HG02571 (cell line): ENCODE measurements around the gene NT5DC3.

ENCODE experiments used
- ATAC-seq: cut with Tn5 transposase; IDR thresholded peaks from one replicate; pipeline ENCODE4 v1.9.1; 2021; ENCODE audit warnings: mild to moderate bottlenecking, moderate library complexity; ENCODE audit not compliant: unreplicated experiment

NT5DC3 gene

GRCh38 chr12:103756443-103756842, 84.6 kb downstream of the NT5DC3 start:
- no peak for ATAC-seq

- ATAC-seq: no peak
Measured at GRCh38 chr12:103755425-103755824, 85.6 kb downstream of the NT5DC3 start.

GRCh38 chr12:103751600-103751999, 89.4 kb downstream of the NT5DC3 start:
- ATAC-seq: no peak

GRCh38 chr12:103751171-103751570, 89.9 kb downstream of the NT5DC3 start:
- no peak for ATAC-seq

GRCh38 chr12:103748875-103749274, 92.2 kb downstream of the NT5DC3 start:
- ATAC-seq: no peak

GRCh38 chr12:103748002-103748401, 93.0 kb downstream of the NT5DC3 start:
- no peak for ATAC-seq

GRCh38 chr12:103745962-103746361, 95.1 kb downstream of the NT5DC3 start:
- ATAC-seq: no peak

GRCh38 chr12:103743788-103744187, 97.2 kb downstream of the NT5DC3 start:
- no peak for ATAC-seq

GRCh38 chr12:103742349-103742932, 98.6 kb downstream of the NT5DC3 start:
- ATAC-seq: no peak

GRCh38 chr12:103737881-103738280, 103.2 kb downstream of the NT5DC3 start:
- ATAC-seq: no peak

- ATAC-seq: no peak
Measured at GRCh38 chr12:103736572-103736971, 104.5 kb downstream of the NT5DC3 start.

GRCh38 chr12:103735291-103735690, 105.7 kb downstream of the NT5DC3 start:
- no peak for ATAC-seq

- no peak for ATAC-seq
Measured at GRCh38 chr12:103734863-103735262, 106.2 kb downstream of the NT5DC3 start.

- ATAC-seq: no peak
Measured at GRCh38 chr12:103731539-103731938, 109.5 kb downstream of the NT5DC3 start.

GRCh38 chr12:103729499-103729898, 111.5 kb downstream of the NT5DC3 start:
- no peak for ATAC-seq

GRCh38 chr12:103728323-103728722, 112.7 kb downstream of the NT5DC3 start:
- ATAC-seq: no peak

- no peak for ATAC-seq
Measured at GRCh38 chr12:103727638-103728037, 113.4 kb downstream of the NT5DC3 start.

- ATAC-seq: no peak
Measured at GRCh38 chr12:103725398-103725797, 115.6 kb downstream of the NT5DC3 start.
